ENCODE data around the gene SRGAP1.
A peak's percentile ranks its signal among the peaks of the same experiment; 100 is the strongest.

Gene SRGAP1

GRCh38 chr12:64099397-64099796 is 254.9 kb downstream of the SRGAP1 start:
- no peak overlapping the region for H3K4me3 ChIP-seq (replicated peaks in 1 of 2; ENCODE audit: low read depth in 2 of 2, low read length in 2 of 2)
- no peak for TF ChIP-seq CTCF (IDR thresholded peaks at IDR 0.05; ENCODE audit: low read depth, low read length)
- peak; percentile 88 to 92 for DNase-seq (ENCODE audit: low read depth in 2 of 2)

- H3K4me3 ChIP-seq (replicated peaks in 1 of 2; ENCODE audit: low read depth in 2 of 2, low read length in 2 of 2), result no peak overlapping the region
- DNase-seq (ENCODE audit: low read depth in 2 of 2), result peak in 1 of 2 donors; percentile 32
- no peak for TF ChIP-seq CTCF (IDR thresholded peaks at IDR 0.05; ENCODE audit: low read depth, low read length)
These were observed 257.8 kb downstream of the SRGAP1 start for GRCh38 chr12:64102339-64102738.

GRCh38 chr12:64103825-64104740 is 259.6 kb downstream of the SRGAP1 start:
- DNase-seq (ENCODE audit: low read depth in 2 of 2), result peak; percentile 44 to 49
- H3K4me3 ChIP-seq (replicated peaks in 1 of 2; ENCODE audit: low read depth in 2 of 2, low read length in 2 of 2), result no peak overlapping the region
- TF ChIP-seq CTCF (IDR thresholded peaks at IDR 0.05; ENCODE audit: low read depth, low read length), result no peak

- no peak for TF ChIP-seq CTCF (IDR thresholded peaks at IDR 0.05; ENCODE audit: low read depth, low read length)
- no peak overlapping the region for H3K4me3 ChIP-seq (replicated peaks in 1 of 2; ENCODE audit: low read depth in 2 of 2, low read length in 2 of 2)
- DNase-seq (ENCODE audit: low read depth in 2 of 2), result no peak
These were observed 260.5 kb downstream of the SRGAP1 start for GRCh38 chr12:64105026-64105425.

- no peak overlapping the region for H3K4me3 ChIP-seq (replicated peaks in 1 of 2; ENCODE audit: low read depth in 2 of 2, low read length in 2 of 2)
- no peak for TF ChIP-seq CTCF (IDR thresholded peaks at IDR 0.05; ENCODE audit: low read depth, low read length)
- no peak for DNase-seq (ENCODE audit: low read depth in 2 of 2)
These were observed 263.3 kb downstream of the SRGAP1 start for GRCh38 chr12:64107776-64108175.

- no peak for TF ChIP-seq CTCF (IDR thresholded peaks at IDR 0.05; ENCODE audit: low read depth, low read length)
- H3K4me3 ChIP-seq (replicated peaks in 1 of 2; ENCODE audit: low read depth in 2 of 2, low read length in 2 of 2), result no peak overlapping the region
- no peak for DNase-seq (ENCODE audit: low read depth in 2 of 2)
These were observed 265.2 kb downstream of the SRGAP1 start for GRCh38 chr12:64109706-64110105.
